ENCODE data around the gene PRAMEF1.
"Not testable (repeated sequence)": the region's sequence is repeated elsewhere in the genome, so short reads cannot be mapped to it uniquely, and the experiment has no call there.

Gene PRAMEF1

GRCh38 chr1:12778907-12779306 is 12.3 kb upstream of the PRAMEF1 start:
- peak; percentile 9 for DNase-seq
- H3K4me3 ChIP-seq (ENCODE audit: low read depth, low read length), result no peak overlapping the region
- no peak for TF ChIP-seq CTCF (IDR thresholded peaks at IDR 0.05; ENCODE audit: low read depth, low read length)
- no peaks in the 10 kb centered on the region for H3K27me3 ChIP-seq
- H3K36me3 ChIP-seq, result no peaks in the 10 kb centered on the region
- H3K4me1 ChIP-seq, result no peaks in the 10 kb centered on the region
- H3K9me3 ChIP-seq, result no peaks in the 10 kb centered on the region

GRCh38 chr1:12781488-12781887 is 9.7 kb upstream of the PRAMEF1 start:
- not testable (repeated sequence) for H3K4me3 ChIP-seq (ENCODE audit: low read depth, low read length); H3K36me3 ChIP-seq; H3K9me3 ChIP-seq; H3K4me1 ChIP-seq; H3K27me3 ChIP-seq; DNase-seq

- not testable (repeated sequence) for H3K9me3 ChIP-seq; H3K4me1 ChIP-seq; H3K36me3 ChIP-seq; H3K4me3 ChIP-seq (ENCODE audit: low read depth, low read length); H3K27me3 ChIP-seq
- TF ChIP-seq CTCF (IDR thresholded peaks at IDR 0.05; ENCODE audit: low read depth, low read length), result peak; percentile 21
- DNase-seq, result peak; percentile 17
Measured at GRCh38 chr1:12783783-12784182, 7.4 kb upstream of the PRAMEF1 start.

- not testable (repeated sequence) for DNase-seq; H3K9me3 ChIP-seq; H3K4me1 ChIP-seq; H3K27me3 ChIP-seq; H3K4me3 ChIP-seq (ENCODE audit: low read depth, low read length); H3K36me3 ChIP-seq
Measured at GRCh38 chr1:12784729-12785128, 6.5 kb upstream of the PRAMEF1 start.

GRCh38 chr1:12798911-12799310 is 7.7 kb downstream of the PRAMEF1 start:
- Histone ChIP-seq H3K36me3 (no peaks in the 10 kb centered on the region), H3K27me3 (no peaks in the 10 kb centered on the region), H3K4me1 (no peaks in the 10 kb centered on the region), H3K4me3 (ENCODE audit: low read depth, low read length) (no peak overlapping the region), H3K9me3 (no peaks in the 10 kb centered on the region)
- TF ChIP-seq CTCF (IDR thresholded peaks at IDR 0.05; ENCODE audit: low read depth, low read length), result no peak
- DNase-seq, result no peak

- Histone ChIP-seq H3K27me3 (no peaks in the 10 kb centered on the region), H3K36me3 (no peaks in the 10 kb centered on the region)
- TF ChIP-seq CTCF (IDR thresholded peaks at IDR 0.05; ENCODE audit: low read depth, low read length), result no peak
Measured at GRCh38 chr1:12799730-12800129, 8.5 kb downstream of the PRAMEF1 start.

GRCh38 chr1:12809933-12810332 is 18.7 kb downstream of the PRAMEF1 start:
- TF ChIP-seq CTCF (IDR thresholded peaks at IDR 0.05; ENCODE audit: low read depth, low read length), result no peak
- Histone ChIP-seq H3K4me3 (ENCODE audit: low read depth, low read length) (no peak overlapping the region), H3K27me3 (no peaks in the 10 kb centered on the region), H3K36me3 (no peaks in the 10 kb centered on the region), H3K4me1 (no peaks in the 10 kb centered on the region), H3K9me3 (no peaks in the 10 kb centered on the region)
- DNase-seq, result no peak

More at GRCh38 chr1:12799730-12800129, 8.5 kb downstream of the PRAMEF1 start:
- DNase-seq, result no peak
- Histone ChIP-seq H3K4me3 (ENCODE audit: low read depth, low read length) (no peak overlapping the region), H3K9me3 (no peaks in the 10 kb centered on the region), H3K4me1 (no peaks in the 10 kb centered on the region)

Data from BE2C (cell line).